B cell (primary cell): ENCODE data around the gene ARNT2. TPM values are rescaled to one million over a fixed set of nuclear protein-coding genes. Genes with fewer than 3 reads are reported as not detected.

ENCODE experiments used
- ATAC-seq: fragments of 200-7000 bp; cut with Tn5 transposase; one replicate; pipeline ENCODE4 v1.10.0; 2021; ENCODE audit warnings: low read depth, mild to moderate bottlenecking, moderate number of reproducible peaks, moderate library complexity
- CTCF ChIA-PET: fragments of 350-600 bp; sonication (Branson Sonifier 250); formaldehyde crosslinking; loops from one replicate; lab custom pipeline; 2021; ENCODE audit warnings: antibody characterized with exemption, inconsistent platforms; lab: Charles Lee
- POLR2A ChIA-PET: fragments of 350-600 bp; sonication (Branson Sonifier 250); formaldehyde crosslinking; loops from one replicate; lab custom pipeline; 2021; ENCODE audit warnings: antibody characterized with exemption; lab: Charles Lee
- DNase-seq: peaks from one replicate; pipeline ENCODE4 v3.0.0; 2013
- H2AFZ ChIP-seq: 2 replicates; pipeline ENCODE4 v1.6.1; 2012; ENCODE audit warnings: mild to moderate bottlenecking, low read depth, low read length; ENCODE audit not compliant: insufficient read depth, poor library complexity, severe bottlenecking
- H3K27ac ChIP-seq, 2 donors: 1 replicate in 1 of 2; 2 replicates in 1 of 2; pipeline ENCODE4 v1.5.1; 2012 to 2013; ENCODE audit warnings: low read length in 2 of 2, mild to moderate bottlenecking in 2 of 2, moderate library complexity in 1 of 2
- H3K27me3 ChIP-seq, 4 experiments: fragments of 200-600 bp in 1 of 4; sonication (generic) in 1 of 4; replicated peaks in 1 of 4; 1 replicate in 2 of 4; 2 replicates in 2 of 4; pipeline versions ENCODE4 v1.6.1 to v1.7.0; 2013 to 2016; ENCODE audit warnings: low read length in 3 of 4, mild to moderate bottlenecking in 2 of 4, mixed read lengths in 1 of 4, moderate library complexity in 1 of 4; ENCODE audit not compliant: insufficient read depth in 4 of 4, control insufficient read depth in 3 of 4; ENCODE audit errors: control extremely low read depth in 1 of 4
- H3K36me3 ChIP-seq, 2 experiments: replicated peaks in 1 of 2; 1 replicate in 1 of 2; 2 replicates in 1 of 2; pipeline versions ENCODE4 v1.6.1 to v1.7.1; 2013; ENCODE audit warnings: low read length in 1 of 2; ENCODE audit not compliant: insufficient read depth in 2 of 2, control insufficient read depth in 1 of 2; ENCODE audit errors: control extremely low read depth in 1 of 2, extremely low read depth in 1 of 2
- H3K4me1 ChIP-seq, 2 donors: fragments of 200-600 bp in 1 of 2; sonication (generic) in 1 of 2; 1 replicate in 1 of 2; 2 replicates in 1 of 2; pipeline versions ENCODE4 v1.5.1 to v1.6.1; 2013 to 2017; ENCODE audit warnings: low read length in 2 of 2; ENCODE audit not compliant: control insufficient read depth in 2 of 2, insufficient read depth in 2 of 2
- H3K4me2 ChIP-seq: replicated peaks from 2 replicates; pipeline ENCODE3; 2012; ENCODE audit warnings: mild to moderate bottlenecking, low read depth, low read length; ENCODE audit not compliant: poor library complexity, severe bottlenecking
- H3K4me3 ChIP-seq, 5 experiments: fragments of 200-600 bp in 1 of 5; sonication (generic) in 1 of 5; 1 replicate in 3 of 5; 2 replicates in 2 of 5; pipeline versions ENCODE4 v1.5.1 to v1.7.0; 2011 to 2016; ENCODE audit warnings: low read length in 4 of 5, mild to moderate bottlenecking in 4 of 5, low read depth in 2 of 5, control low read depth in 1 of 5, moderate library complexity in 1 of 5; ENCODE audit not compliant: insufficient read depth in 1 of 5; ENCODE audit errors: control extremely low read depth in 1 of 5, extremely low read depth in 1 of 5
- H3K79me2 ChIP-seq: fragments of 200-600 bp; sonication (generic); one replicate; pipeline ENCODE4 v1.6.0; 2016; ENCODE audit warnings: low read length; ENCODE audit not compliant: control insufficient read depth, insufficient read depth
- H3K9ac ChIP-seq: fragments of 200-600 bp; sonication (generic); 2 replicates; pipeline ENCODE4 v1.6.1; 2017; ENCODE audit warnings: mild to moderate bottlenecking, low read length, moderate library complexity
- H3K9me3 ChIP-seq, 3 donors: one replicate each; pipeline versions ENCODE4 v1.6.1 to v1.7.1; 2013; ENCODE audit warnings: low read length in 2 of 3; ENCODE audit not compliant: control insufficient read depth in 2 of 3, insufficient read depth in 1 of 3; ENCODE audit errors: control extremely low read depth in 1 of 3
- H4K20me1 ChIP-seq: 2 replicates; pipeline ENCODE4 v1.6.0; 2012; ENCODE audit warnings: mild to moderate bottlenecking, low read length; ENCODE audit not compliant: insufficient read depth, control insufficient read depth, poor library complexity, severe bottlenecking
- H3K27ac Mint-ChIP-seq: one replicate; pipeline ENCODE4 v1.8.0; 2021; ENCODE audit warnings: mixed read lengths
- H3K27me3 Mint-ChIP-seq: one replicate; pipeline ENCODE4 v1.8.0; 2021; ENCODE audit warnings: mixed read lengths
- H3K4me1 Mint-ChIP-seq: one replicate; pipeline ENCODE4 v1.8.0; 2021; ENCODE audit warnings: mixed read lengths
- H3K4me3 Mint-ChIP-seq: one replicate; pipeline ENCODE4 v1.8.0; 2021; ENCODE audit warnings: mixed read lengths
- H3K9me3 Mint-ChIP-seq: one replicate; pipeline ENCODE4 v1.8.0; 2022; ENCODE audit warnings: mixed read lengths; ENCODE audit not compliant: insufficient read depth
- CTCF ChIP-seq: fragments of 200-600 bp; IDR thresholded peaks from one replicate; pipeline ENCODE4 v1.8.0; 2022; ENCODE audit warnings: antibody characterized with exemption, mild to moderate bottlenecking
- EZH2 ChIP-seq: IDR thresholded peaks from 2 replicates; pipeline ENCODE4 v1.6.1; 2012; ENCODE audit warnings: borderline replicate concordance, low read depth, mild to moderate bottlenecking, moderate library complexity, low read length; ENCODE audit not compliant: insufficient read depth, poor library complexity, severe bottlenecking
- WGBS: methylation state at CpG from one replicate; pipeline ENCODE4 v1.1.5; 2013; ENCODE audit warnings: missing lambda C conversion rate; ENCODE audit not compliant: insufficient coverage; 5-methylcytosine and 5-hydroxymethylcytosine counted together
- intact Hi-C: fragments of 100-400 bp; cut with micrococcal nuclease; formaldehyde crosslinking; loops from one replicate; pipeline ENCODE4 v1.10.0; 2022
- polyA plus RNA-seq: library from polyadenylated mRNA; depleted of rRNA; stranded (reverse); fragments of >200 nt; gene quantifications from 2 replicates; pipeline ENCODE4 v1.2.3, GENCODE V29; 2012
- total RNA-seq, 2 donors: library from RNA; stranded (reverse); fragments of 120-200 nt in 1 of 2; gene quantifications; 1 replicate in 1 of 2; 2 replicates in 1 of 2; pipeline versions ENCODE4 v1.2.3 to v1.2.4, GENCODE V29; 2013 to 2022

ARNT2 gene
- total and polyA plus RNA-seq, 2 donors (not counting 1 experiment from before 2014, with no cell fraction given) = not detected

GRCh38 chr15:80599359-80599758 lies 195.2 kb downstream of the ARNT2 start:
- H3K79me2 ChIP-seq = no peaks in the 10 kb centered on the region
- CTCF ChIA-PET = no interaction called here
- no peaks in the 10 kb centered on the region for H4K20me1 ChIP-seq
- no peak overlapping the region for H3K4me3 ChIP-seq
- Mint-ChIP-seq H3K9me3 (no peaks in the 10 kb centered on the region), H3K27me3 (peaks cover 16% of the 10 kb centered on the region), H3K4me1 (no peaks in the 10 kb centered on the region), H3K4me3 (no peak overlapping the region), H3K27ac (no peak overlapping the region)
- H3K27ac ChIP-seq = no peak overlapping the region
- peaks cover 0 to 1% (median 0%) of the 10 kb centered on the region in 3 donors for H3K9me3 ChIP-seq
- no peak overlapping the region for H2AFZ ChIP-seq
- no CpG with 5 or more reads among the region's 1 CpG for WGBS
- ATAC-seq (no peak), DNase-seq (no peak)
- intact Hi-C loops = no loop called here
- no peak overlapping the region for H3K4me2 ChIP-seq
- no peaks in the 10 kb centered on the region for H3K36me3 ChIP-seq
- POLR2A ChIA-PET = no interaction called here
- TF ChIP-seq EZH2 (no peak), CTCF (no peak)
- H3K4me1 ChIP-seq = no peaks in the 10 kb centered on the region
- H3K27me3 ChIP-seq = peaks cover 0 to 3% (median 0%) of the 10 kb centered on the region in 4 experiments
- H3K9ac ChIP-seq = no peak overlapping the region

GRCh38 chr15:80600626-80601025 lies 196.4 kb downstream of the ARNT2 start:
- no peaks in the 10 kb centered on the region for H3K9me3 Mint-ChIP-seq

More at GRCh38 chr15:80600626-80601025, 196.4 kb downstream of the ARNT2 start:
- intact Hi-C loops = no loop called here
- Histone ChIP-seq H3K9ac (no peak overlapping the region), H3K27ac (no peak overlapping the region), H3K4me3 (no peak overlapping the region), H3K9me3 (peaks cover 0 to 1% (median 0%) of the 10 kb centered on the region in 3 donors), H4K20me1 (no peaks in the 10 kb centered on the region), H2AFZ (no peak overlapping the region), H3K4me2 (no peak overlapping the region), H3K79me2 (no peaks in the 10 kb centered on the region), H3K27me3 (peaks cover 0 to 3% (median 0%) of the 10 kb centered on the region in 4 experiments), H3K4me1 (no peaks in the 10 kb centered on the region), H3K36me3 (no peaks in the 10 kb centered on the region)
- TF ChIP-seq EZH2 (no peak), CTCF (no peak)
- H3K27me3 Mint-ChIP-seq = peaks cover 18% of the 10 kb centered on the region
- no peak overlapping the region for H3K4me3 Mint-ChIP-seq
- CTCF ChIA-PET = no interaction called here
- WGBS = no CpG with 5 or more reads among the region's 3 CpGs
- ATAC-seq (no peak), DNase-seq (no peak)
- no peak overlapping the region for H3K27ac Mint-ChIP-seq
- H3K4me1 Mint-ChIP-seq = no peaks in the 10 kb centered on the region
- POLR2A ChIA-PET = no interaction called here
